AG09309 (cell line): Measurements from ENCODE around the gene BCL7B.
A peak's percentile ranks its signal among the peaks of the same experiment; 100 is the strongest.
"Not testable (repeated sequence)": the region's sequence is repeated elsewhere in the genome, so short reads cannot be mapped to it uniquely, and the experiment has no call there.

Source experiments
- DNase-seq: peaks from one replicate; pipeline ENCODE4 v3.0.0-alpha.2; 2010; ENCODE audit warnings: low read depth
- H3K4me3 ChIP-seq: 2 replicates; pipeline ENCODE4 v1.5.1; 2011; ENCODE audit warnings: mild to moderate bottlenecking, low read depth, low read length, moderate library complexity; ENCODE audit not compliant: control insufficient read depth
- CTCF ChIP-seq: IDR thresholded peaks from 2 replicates; pipeline ENCODE4 v1.5.1; 2011; ENCODE audit warnings: mild to moderate bottlenecking, low read depth, low read length, inconsistent platforms; ENCODE audit not compliant: insufficient read depth, control insufficient read depth; ENCODE audit errors: missing control alignments

The BCL7B gene

DNA sequence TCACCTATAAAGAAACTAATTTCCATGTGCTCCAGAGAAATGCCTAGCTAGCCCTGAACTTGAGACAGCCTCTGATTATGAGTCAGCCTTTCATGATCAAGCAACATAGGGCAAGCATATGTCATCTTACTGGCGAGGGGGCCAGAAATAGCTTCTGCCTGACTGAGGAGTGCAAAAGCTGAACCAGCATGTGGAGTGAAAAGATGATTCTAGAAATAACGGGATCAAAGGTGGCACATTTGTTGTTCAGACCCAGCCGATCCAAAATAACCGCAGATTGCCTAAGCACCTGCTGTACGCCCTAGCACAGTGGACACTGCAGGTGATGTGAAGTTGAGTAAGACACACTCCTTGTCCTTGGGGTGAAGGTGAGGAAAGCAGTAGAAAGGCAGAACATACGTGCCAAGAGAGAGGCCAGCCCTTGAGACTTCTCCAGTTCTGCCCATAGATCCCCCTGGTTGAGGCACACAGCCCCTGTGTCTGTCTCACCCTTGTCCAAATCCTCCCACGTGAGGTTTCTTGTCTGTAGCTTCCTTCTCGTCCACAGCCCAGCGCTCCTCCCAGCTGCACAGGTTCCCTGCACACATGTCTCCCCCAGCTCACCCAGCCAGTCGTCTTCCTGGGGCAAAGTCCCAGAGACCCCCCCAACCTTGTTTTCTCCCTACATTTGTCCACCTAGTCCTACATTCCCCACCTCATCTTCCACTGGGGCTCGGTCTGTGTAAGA lies 2.8 kb upstream of the BCL7B start:
- peak; percentile 67 for DNase-seq
- no peak for TF ChIP-seq CTCF
- H3K4me3 ChIP-seq = no peak overlapping the region

DNA sequence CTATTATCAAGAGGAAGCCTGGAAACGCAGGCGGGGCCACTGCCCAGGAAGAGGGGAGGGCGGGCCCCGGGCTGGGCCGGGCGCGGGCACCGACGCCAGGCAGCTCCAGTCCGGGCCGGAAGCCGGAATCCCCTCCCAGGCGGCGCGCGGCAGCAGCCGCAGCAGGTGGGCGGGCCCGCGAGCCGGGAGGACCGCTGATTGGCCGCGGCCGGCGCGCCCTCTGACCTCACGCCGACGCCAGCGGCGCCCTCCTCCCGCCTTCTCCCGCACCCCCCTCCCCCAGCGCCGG lies 438 bp downstream of the BCL7B start:
- no peak for TF ChIP-seq CTCF
- DNase-seq = peak; percentile 68
- peak overlapping the region; percentile 84 for H3K4me3 ChIP-seq

- H3K4me3 ChIP-seq = peak overlapping the region; percentile 84
- no peak for DNase-seq
- no peak for TF ChIP-seq CTCF
Observed at GRCh38 chr7:73556208-73557107, 1.0 kb downstream of the BCL7B start.

DNA sequence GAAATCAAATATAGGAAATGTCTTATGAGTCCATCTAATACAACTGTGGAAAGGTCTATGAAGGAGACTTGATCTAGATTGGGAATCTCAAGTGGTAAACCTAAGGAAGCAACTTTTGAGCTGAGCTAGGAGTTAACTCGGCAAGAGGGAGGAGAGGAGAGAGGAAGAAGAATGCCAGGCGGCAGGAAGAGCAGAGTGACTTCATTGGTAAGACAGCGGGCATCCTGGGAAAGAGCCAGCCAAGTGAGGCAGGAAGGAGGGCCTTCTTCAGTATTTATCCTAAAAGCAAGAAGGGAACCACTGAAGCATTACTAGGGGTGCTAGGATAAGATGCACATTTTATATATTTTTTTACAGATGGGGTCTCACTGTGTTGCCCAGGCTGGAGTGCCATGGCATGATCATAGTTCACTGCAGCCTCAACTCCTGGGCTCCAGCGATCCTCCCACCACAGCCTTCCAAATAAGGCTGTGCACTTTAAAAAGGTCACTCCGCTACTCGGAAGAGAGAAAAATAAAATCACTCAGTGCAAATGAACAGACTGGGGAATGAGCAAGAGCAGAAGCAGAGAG lies 2.0 kb downstream of the BCL7B start:
- DNase-seq = no peak
- TF ChIP-seq CTCF = no peak
- peak overlapping the region; percentile 84; the same call in 1 of the 2 replicates for H3K4me3 ChIP-seq

DNA sequence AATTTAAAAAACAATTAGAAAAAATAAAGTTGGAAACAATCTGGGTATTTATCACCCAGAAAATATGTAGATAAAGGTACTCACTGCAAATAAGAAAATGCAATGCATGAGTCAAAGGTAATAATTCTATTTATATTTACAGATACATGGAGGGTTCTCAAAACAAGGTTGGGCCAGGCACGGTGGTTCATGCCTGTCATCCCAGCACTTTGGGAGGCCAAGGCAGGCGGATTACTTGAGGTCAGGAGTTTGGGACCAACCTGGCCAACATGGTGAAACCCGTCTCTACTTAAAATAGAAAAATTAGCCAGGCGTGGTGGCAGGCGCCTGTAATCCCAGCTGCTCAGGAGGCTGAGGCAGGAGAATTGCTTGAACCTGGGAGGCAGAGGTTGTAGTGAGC lies 7.4 kb downstream of the BCL7B start:
- H3K4me3 ChIP-seq, DNase-seq: not testable (repeated sequence)

DNA sequence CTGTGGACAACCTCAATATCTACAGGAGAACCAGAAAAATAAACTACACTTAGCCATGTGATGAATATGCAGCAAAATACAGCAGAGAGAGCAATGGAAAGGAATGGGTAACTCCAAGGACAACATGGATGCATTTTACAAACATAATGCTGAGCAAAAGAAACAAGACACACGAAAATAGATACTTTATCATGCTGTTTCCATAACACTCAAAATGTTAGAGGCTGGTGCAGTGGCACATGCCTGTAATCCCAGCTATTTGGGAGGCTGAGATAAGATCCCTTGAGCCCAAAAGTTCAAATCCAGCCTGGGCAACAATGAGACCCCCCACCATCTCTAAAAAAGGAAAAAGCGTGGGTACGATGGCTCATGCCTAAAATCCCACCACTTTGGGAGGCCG lies 8.3 kb downstream of the BCL7B start:
- no peak for TF ChIP-seq CTCF
- no peak overlapping the region for H3K4me3 ChIP-seq
- DNase-seq = no peak

- no peak for TF ChIP-seq CTCF
- DNase-seq = no peak
- no peak overlapping the region for H3K4me3 ChIP-seq
Observed at GRCh38 chr7:73547841-73548240, 9.6 kb downstream of the BCL7B start.
